Esophagus (tissue), 2 donors: ENCODE results near the gene NTNG1. TPM values are rescaled to one million over a fixed set of nuclear protein-coding genes. Genes with fewer than 3 reads are reported as not detected.

Experiments used
- H3K27ac ChIP-seq, 2 donors: one replicate each; pipeline ENCODE4 v1.5.1; 2013; ENCODE audit warnings: low read depth in 2 of 2, mild to moderate bottlenecking in 2 of 2, inconsistent platforms in 1 of 2, low read length in 1 of 2, moderate library complexity in 1 of 2
- H3K27me3 ChIP-seq, 2 donors: one replicate each; pipeline ENCODE4 v1.6.1; 2013; ENCODE audit warnings: low read length in 2 of 2, control low read depth in 1 of 2, mild to moderate bottlenecking in 1 of 2; ENCODE audit not compliant: insufficient read depth in 2 of 2, control insufficient read depth in 1 of 2
- H3K36me3 ChIP-seq, 2 donors: one replicate each; pipeline ENCODE4 v1.6.1; 2013; ENCODE audit warnings: low read length in 1 of 2; ENCODE audit not compliant: control insufficient read depth in 2 of 2, insufficient read depth in 2 of 2
- H3K4me1 ChIP-seq, 2 donors: one replicate each; pipeline ENCODE4 v1.6.1; 2013; ENCODE audit warnings: low read length in 1 of 2; ENCODE audit not compliant: control insufficient read depth in 2 of 2, insufficient read depth in 2 of 2
- H3K4me3 ChIP-seq, 2 donors: one replicate each; pipeline ENCODE4 v1.5.1; 2013; ENCODE audit warnings: low read length in 2 of 2, mild to moderate bottlenecking in 2 of 2, low read depth in 1 of 2, moderate library complexity in 1 of 2
- H3K9me3 ChIP-seq, 2 donors: one replicate each; pipeline ENCODE4 v1.6.1; 2013; ENCODE audit warnings: mild to moderate bottlenecking in 2 of 2, low read depth in 1 of 2, low read length in 1 of 2, moderate library complexity in 1 of 2; ENCODE audit not compliant: control insufficient read depth in 2 of 2, insufficient read depth in 1 of 2
- WGBS, 2 donors: extraction: QIAGEN DNeasy Blood & Tissue Kit; methylation state at CpG; one replicate each; pipeline ENCODE4 v1.1.7; 2013; 5-methylcytosine and 5-hydroxymethylcytosine counted together
- polyA plus RNA-seq, 2 donors: library from polyadenylated mRNA; stranded (reverse); fragments of 200-250 nt; gene quantifications; one replicate each; pipeline ENCODE4 v1.2.3, GENCODE V29; 2013
- donor health status: healthy with polysubstance abuse.
- donor health status: Bipolar disorder and iron deficiency.

The NTNG1 gene
- polyA plus RNA-seq, 2 donors, result 0.05 TPM; not detected in 1

DNA sequence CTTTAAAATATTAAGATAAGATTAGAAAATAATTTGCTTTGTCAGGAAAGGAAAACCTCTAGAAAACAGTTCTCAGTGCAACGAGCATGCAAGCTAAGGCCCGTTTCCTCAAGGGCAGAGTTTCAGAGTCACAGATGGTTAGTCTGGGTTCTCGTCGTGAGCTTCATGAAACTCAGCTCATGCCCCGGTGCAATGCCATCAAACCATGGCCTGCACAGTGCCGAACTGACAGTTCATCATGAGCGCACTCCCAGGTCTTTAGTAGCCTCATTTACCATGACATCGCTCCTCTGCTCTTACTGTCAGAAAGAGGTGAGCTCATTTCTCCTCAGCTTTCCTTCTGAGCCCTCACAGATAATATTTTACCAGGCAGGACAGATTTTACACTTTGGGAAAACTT lies 319.2 kb downstream of the NTNG1 start:
- Histone ChIP-seq H3K4me3 (no peak overlapping the region), H3K9me3 (no peaks in the 10 kb centered on the region), H3K36me3 (no peaks in the 10 kb centered on the region), H3K4me1 (peaks cover 0 to 2% of the 10 kb centered on the region in 2 donors), H3K27me3 (no peaks in the 10 kb centered on the region), H3K27ac (no peak overlapping the region)
- WGBS, 2 donors, result 86 to 89% methylated on average over 8 of the region's 8 CpGs

DNA sequence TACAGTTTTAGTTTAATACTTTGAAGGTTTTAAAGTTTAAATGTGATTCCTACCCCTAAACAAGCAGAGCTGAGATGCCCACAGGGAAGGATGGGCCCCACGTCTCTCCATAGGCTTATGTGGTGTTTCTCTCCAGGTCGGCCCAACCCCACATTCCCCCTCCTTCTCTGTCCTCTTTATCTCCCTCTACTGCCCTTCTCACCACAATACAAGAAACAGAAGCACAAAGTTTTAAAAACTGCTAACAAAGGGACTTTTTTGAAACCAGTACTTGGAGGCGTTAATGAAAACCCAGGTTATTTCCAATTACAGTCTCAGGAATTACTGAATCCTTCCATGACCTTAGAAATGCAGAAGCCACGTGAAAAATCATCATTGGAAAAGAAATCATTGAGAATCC lies 324.0 kb downstream of the NTNG1 start:
- H3K9me3 ChIP-seq, result no peaks in the 10 kb centered on the region
- peaks cover 0 to 2% of the 10 kb centered on the region in 2 donors for H3K4me1 ChIP-seq
- 69 to 73% methylated on average over 4 of the region's 4 CpGs for WGBS, 2 donors
- no peaks in the 10 kb centered on the region for H3K27me3 ChIP-seq
- H3K4me3 ChIP-seq, result no peak overlapping the region
- H3K27ac ChIP-seq, result no peak overlapping the region
- no peaks in the 10 kb centered on the region for H3K36me3 ChIP-seq

DNA sequence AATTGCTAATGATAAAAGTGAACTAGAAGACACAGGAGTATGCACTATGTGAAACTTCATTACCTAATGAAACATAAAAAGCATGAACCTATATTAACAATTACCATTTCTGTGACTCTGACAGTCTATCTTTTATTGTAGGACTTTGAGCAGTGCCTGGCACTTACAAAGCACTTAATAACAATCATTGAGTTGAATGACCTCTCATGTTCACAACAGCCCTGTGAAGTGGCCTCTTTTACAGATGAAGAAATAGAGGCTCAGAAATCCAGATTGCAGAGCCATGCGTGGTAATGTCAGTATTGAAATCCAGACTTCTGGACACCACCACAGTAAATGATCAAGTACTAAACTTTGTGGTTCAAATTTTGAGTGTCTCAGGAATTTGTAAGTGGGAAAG lies 326.4 kb downstream of the NTNG1 start:
- H3K9me3 ChIP-seq, result no peaks in the 10 kb centered on the region
- no peaks in the 10 kb centered on the region for H3K27me3 ChIP-seq
- H3K27ac ChIP-seq, result no peak overlapping the region
- no peaks in the 10 kb centered on the region for H3K4me1 ChIP-seq
- WGBS, 2 donors, result 87 to 99% methylated on average over 1 of the region's 1 CpG
- H3K4me3 ChIP-seq, result no peak overlapping the region
- no peaks in the 10 kb centered on the region for H3K36me3 ChIP-seq

DNA sequence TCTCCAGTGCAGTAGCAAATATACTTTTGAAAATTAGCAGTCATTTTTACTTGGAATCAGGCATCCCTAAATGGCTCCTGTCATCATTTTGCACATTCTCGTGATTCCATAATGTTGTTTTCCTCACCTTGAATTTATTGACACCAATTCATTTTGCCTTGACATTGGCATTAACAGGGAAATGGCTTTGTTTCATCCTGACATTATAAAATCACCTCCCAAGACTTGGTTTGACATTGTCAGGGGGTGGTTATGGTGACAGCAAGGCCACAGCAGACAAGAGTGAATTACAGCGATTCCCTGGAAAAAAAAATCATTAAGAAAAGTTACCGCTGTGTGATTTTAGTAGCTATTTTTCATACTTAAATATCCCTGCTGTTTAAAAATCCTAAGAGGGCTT lies 327.0 kb downstream of the NTNG1 start:
- no peak overlapping the region for H3K27ac ChIP-seq
- no peaks in the 10 kb centered on the region for H3K27me3 ChIP-seq
- H3K9me3 ChIP-seq, result no peaks in the 10 kb centered on the region
- no peaks in the 10 kb centered on the region for H3K4me1 ChIP-seq
- no peaks in the 10 kb centered on the region for H3K36me3 ChIP-seq
- H3K4me3 ChIP-seq, result no peak overlapping the region
- WGBS, 2 donors, result 85 to 86% methylated on average over 3 of the region's 3 CpGs

DNA sequence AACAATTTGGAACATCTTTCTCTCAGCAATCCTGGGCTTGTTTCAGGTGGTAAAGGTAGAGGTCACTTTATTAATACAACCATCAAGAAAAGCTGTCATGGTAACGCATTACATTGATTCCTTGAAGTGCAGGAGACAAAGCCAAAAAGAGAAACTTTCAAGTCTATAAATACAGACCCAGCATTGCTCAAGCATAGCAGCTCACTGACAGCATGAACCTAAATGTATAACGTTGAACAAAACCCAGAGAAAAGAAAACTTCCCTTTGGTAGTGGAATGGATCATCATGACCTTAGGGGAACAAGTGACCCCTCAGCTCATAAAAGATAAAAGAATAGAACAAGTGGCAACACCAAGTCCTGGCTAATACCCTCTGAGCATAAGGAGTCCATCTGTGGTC lies 332.2 kb downstream of the NTNG1 start:
- H3K27me3 ChIP-seq, result no peaks in the 10 kb centered on the region
- WGBS, 2 donors, result 66 to 77% methylated on average over 2 of the region's 2 CpGs
- no peak overlapping the region for H3K27ac ChIP-seq
- H3K4me1 ChIP-seq, result no peaks in the 10 kb centered on the region
- H3K36me3 ChIP-seq, result no peaks in the 10 kb centered on the region
- no peaks in the 10 kb centered on the region for H3K9me3 ChIP-seq
- H3K4me3 ChIP-seq, result no peak overlapping the region

DNA sequence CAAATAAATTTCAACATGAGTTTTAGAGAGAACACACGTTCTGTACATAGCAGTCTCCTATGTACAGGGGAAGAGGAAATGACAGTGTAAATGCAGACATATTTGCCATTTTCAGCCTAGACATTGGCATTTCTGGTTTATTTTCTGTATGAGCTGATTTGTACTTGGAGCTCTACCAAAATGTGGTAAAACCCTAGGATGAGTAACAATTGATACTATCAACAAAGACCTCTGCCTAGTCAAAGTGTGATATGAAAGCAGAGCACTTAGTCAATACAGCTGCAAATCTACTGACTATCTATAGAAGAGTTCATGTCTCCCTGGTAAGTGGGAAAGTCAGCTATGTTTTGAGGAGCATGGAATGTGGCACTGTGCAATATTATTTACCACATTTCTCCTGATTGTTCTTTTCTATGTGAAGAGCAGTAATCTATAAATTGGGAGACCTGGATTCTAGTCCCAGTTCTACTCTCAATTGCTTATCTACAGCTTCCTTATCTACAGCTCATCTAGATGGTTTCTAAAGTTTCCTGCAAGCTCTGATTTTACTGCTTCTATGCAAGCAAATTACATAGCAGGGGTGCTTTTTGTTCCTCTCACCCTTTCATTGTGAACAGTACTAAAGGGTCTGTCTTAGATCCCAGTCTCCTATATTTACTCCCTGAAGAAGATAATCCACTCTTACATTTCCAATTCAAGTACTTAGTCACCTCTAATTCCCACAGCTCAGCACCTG lies 334.2 kb downstream of the NTNG1 start:
- Histone ChIP-seq H3K4me1 (no peaks in the 10 kb centered on the region), H3K9me3 (no peaks in the 10 kb centered on the region), H3K4me3 (no peak overlapping the region), H3K27me3 (no peaks in the 10 kb centered on the region), H3K27ac (no peak overlapping the region), H3K36me3 (no peaks in the 10 kb centered on the region)
- WGBS, 2 donors, result 50 to 63% methylated on average over 1 of the region's 1 CpG

DNA sequence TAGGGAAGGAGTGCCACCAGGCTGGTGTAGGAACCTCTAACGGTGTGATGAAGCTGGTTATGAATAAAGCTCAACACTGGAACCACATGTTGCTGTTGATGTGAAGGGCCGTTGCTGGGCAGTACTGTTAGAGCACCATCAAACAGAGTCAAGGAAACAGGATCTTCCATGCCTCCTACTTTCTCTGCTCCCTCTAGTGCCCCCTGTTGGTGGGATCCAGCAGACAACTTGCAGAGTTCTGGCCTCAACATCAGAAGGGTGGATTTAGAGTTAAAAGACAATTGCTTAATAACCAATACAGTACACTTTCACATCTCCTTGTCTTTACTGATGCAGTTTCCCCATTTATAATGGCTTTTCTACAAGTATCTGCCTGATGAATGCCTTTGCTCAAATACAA lies 336.4 kb downstream of the NTNG1 start:
- Histone ChIP-seq H3K27ac (no peak overlapping the region), H3K36me3 (no peaks in the 10 kb centered on the region), H3K4me3 (no peak overlapping the region), H3K4me1 (peaks cover 3 to 4% of the 10 kb centered on the region in 2 donors), H3K9me3 (no peaks in the 10 kb centered on the region), H3K27me3 (no peaks in the 10 kb centered on the region)
- 78 to 96% methylated on average over 2 of the region's 2 CpGs for WGBS, 2 donors

DNA sequence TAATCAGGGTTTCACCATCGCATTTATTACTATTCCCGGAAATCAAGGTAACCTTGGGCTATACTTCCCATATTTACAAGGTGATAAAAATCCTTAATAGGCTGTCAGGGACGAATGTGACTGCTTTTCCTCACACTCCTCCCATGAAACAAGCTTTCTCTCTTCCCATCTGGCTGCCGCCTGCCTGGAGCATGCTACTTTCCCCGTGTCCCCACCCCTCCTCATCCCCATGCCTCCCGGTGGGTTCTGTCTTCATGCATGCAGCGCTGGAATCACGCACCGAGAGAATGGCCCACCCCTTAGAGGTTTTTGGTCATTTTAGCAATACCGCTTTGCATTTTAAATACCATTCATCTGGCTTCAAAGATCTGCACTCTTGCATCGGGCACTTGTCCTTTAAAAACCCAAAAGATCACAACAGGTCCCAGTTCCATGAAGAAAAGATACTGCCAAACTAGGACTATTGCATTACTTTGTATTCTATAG lies 339.1 kb downstream of the NTNG1 start:
- WGBS, 2 donors, result 68 to 80% methylated on average over 11 of the region's 11 CpGs
- H3K27me3 ChIP-seq, result no peaks in the 10 kb centered on the region
- peaks cover 3 to 4% of the 10 kb centered on the region in 2 donors for H3K4me1 ChIP-seq
- H3K9me3 ChIP-seq, result no peaks in the 10 kb centered on the region
- H3K27ac ChIP-seq, result no peak overlapping the region
- no peaks in the 10 kb centered on the region for H3K36me3 ChIP-seq
- H3K4me3 ChIP-seq, result no peak overlapping the region

DNA sequence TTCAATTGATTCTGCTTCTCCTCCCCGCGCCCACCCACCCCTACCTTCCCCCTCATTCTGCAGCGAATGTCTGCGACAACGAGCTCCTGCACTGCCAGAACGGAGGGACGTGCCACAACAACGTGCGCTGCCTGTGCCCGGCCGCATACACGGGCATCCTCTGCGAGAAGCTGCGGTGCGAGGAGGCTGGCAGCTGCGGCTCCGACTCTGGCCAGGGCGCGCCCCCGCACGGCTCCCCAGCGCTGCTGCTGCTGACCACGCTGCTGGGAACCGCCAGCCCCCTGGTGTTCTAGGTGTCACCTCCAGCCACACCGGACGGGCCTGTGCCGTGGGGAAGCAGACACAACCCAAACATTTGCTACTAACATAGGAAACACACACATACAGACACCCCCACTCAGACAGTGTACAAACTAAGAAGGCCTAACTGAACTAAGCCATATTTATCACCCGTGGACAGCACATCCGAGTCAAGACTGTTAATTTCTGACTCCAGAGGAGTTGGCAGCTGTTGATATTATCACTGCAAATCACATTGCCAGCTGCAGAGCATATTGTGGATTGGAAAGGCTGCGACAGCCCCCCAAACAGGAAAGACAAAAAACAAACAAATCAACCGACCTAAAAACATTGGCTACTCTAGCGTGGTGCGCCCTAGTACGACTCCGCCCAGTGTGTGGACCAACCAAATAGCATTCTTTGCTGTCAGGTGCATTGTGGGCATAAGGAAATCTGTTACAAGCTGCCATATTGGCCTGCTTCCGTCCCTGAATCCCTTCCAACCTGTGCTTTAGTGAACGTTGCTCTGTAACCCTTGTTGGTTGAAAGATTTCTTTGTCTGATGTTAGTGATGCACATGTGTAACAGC lies 339.9 kb downstream of the NTNG1 start:
- no peak overlapping the region for H3K4me3 ChIP-seq

More for the DNA sequence above, 339.9 kb downstream of the NTNG1 start:
- H3K4me1 ChIP-seq, result peaks cover 3 to 4% of the 10 kb centered on the region in 2 donors
- H3K27me3 ChIP-seq, result no peaks in the 10 kb centered on the region
- H3K9me3 ChIP-seq, result no peaks in the 10 kb centered on the region
- WGBS, 2 donors, result 27 to 28% methylated on average over 37 of the region's 37 CpGs
- no peak overlapping the region for H3K27ac ChIP-seq
- no peaks in the 10 kb centered on the region for H3K36me3 ChIP-seq
